NCI-H446 (cell line): Measurements from ENCODE around the gene DGKI.

Experiments used
- DNase-seq, 2 experiments: peaks; one replicate each; lab custom pipeline; 2025; lab: John Stamatoyannopoulos, UW

DGKI gene

DNA sequence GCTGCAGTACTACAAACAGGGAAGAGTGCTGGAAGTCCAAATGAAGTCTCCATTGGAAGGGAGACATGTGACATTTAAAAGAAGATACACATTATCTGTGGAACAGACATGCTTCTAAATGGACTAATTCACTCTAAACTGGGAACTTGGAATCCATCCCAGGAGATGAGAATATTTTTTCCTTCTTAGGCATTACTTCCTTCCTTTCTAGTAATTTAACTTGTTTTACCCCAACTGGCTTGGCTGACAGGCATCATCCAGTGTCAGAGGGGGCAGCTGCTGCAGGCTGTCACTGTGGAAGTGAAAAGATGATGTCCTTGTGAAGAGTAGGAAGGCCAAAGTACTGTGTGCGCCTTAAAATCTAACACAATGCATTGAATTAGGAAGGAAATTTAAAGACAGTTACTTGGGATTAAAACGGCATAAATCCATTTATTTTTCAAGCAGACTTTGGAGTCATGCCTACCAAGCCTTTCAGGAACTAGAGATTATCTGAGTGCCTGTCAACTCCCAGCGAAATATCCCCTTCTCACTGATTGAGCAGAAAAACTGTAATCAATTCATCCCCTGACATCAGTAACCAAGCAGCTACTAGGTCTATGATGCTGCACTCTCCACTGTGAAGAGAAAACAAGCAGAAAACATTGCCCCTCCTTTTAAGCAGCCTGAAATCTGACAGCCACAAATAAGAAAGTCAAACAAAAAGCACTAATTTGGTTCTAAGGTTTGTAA lies 161.2 kb downstream of the DGKI start:
- DNase-seq = no peak

DNA sequence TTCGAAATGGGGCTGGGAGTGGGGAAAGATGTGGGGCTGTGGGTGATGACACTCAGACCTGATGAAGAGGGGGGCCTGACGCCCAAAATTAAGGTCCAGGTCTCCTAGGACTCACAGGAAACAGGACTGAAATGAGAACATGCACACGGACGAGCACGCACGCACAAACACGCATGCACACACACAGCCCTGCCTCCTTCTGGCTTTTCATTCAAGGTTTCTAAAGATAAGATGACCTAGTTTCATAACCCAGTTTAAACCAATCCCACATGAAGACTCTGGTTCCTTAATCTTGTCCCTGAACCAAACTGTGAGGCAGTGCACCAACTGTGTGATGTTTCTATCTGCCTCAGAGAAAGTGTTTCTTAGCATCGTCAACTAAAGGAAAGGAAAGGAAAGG lies 162.0 kb downstream of the DGKI start:
- no peak for DNase-seq

DNA sequence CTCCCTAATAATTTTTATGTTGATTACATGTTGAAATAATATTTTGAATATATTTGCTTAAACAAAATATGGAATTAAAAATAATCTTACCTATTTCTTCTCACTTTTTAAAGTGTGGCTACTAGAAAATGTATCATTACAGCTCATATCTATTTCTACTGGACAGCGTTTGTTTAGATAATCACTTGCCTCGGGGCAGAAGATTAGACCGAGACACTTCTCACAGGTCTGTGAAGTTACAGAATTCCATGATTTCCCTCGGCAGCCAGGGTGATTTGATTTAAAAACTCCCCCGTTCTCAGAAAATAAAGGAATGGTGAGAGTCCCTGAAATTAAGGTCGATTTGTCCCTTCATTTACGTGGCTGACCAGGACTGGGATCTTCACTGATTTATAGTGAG lies 162.5 kb downstream of the DGKI start:
- DNase-seq = no peak

DNA sequence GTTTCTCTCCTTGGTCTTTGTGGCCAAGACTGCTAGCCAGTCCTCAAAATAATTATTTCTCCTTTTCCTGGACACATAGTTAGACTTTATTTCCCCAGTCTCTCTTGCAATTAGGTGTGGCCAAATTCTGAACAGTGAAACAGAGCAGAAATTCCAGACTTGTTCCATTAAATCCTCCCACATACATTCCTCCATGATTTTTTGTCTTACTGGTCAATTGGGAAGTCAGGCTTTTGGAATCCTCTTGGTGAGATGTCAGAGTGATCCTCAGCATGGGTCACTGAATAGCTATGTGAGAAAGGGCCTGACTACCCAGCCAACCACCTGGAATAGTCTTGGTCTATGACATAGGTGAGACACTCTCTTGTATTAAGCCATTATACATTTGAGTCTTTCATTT lies 164.2 kb downstream of the DGKI start:
- DNase-seq = no peak

DNA sequence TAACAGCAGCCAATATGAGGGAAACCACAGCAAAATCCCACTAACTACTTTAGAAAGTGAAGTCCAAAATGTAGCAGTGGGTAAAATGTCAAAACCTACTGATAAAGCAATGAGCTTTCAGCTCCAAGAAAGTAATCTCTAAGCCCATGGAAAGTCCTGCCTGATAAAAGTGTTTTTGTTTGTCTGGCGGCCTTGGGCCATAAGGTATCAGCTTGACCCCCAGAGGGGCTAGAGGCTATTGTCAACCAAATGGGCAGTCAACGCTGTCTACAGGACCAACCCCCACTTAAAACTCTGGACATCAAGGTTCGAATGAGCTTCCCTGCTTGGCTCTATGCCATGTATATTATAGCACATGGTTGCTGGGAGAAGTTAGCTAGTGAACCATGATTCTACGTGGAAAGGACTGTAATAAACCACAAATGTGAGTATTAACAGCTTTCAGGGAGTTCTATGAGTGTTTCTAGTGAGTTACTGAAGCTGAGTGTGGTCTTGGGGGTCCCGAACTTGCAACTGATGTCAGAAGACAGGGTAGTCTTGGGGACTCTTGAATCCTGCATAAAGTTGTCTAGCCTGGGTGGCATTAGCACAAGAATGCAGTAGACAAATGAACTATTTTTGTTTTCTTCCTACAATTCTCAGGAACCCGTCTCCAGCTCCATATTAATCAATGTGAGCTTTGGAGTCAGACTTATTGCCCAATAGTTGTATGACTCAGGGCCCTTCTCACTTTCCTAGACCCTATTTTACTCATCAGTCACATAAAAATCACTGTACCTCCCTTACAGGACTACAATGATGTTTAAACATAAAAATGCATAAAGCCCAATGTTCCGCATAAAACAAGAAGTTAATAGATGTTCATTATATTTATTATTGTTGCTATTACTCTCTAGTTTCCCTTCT lies 164.9 kb downstream of the DGKI start:
- no peak for DNase-seq

DNA sequence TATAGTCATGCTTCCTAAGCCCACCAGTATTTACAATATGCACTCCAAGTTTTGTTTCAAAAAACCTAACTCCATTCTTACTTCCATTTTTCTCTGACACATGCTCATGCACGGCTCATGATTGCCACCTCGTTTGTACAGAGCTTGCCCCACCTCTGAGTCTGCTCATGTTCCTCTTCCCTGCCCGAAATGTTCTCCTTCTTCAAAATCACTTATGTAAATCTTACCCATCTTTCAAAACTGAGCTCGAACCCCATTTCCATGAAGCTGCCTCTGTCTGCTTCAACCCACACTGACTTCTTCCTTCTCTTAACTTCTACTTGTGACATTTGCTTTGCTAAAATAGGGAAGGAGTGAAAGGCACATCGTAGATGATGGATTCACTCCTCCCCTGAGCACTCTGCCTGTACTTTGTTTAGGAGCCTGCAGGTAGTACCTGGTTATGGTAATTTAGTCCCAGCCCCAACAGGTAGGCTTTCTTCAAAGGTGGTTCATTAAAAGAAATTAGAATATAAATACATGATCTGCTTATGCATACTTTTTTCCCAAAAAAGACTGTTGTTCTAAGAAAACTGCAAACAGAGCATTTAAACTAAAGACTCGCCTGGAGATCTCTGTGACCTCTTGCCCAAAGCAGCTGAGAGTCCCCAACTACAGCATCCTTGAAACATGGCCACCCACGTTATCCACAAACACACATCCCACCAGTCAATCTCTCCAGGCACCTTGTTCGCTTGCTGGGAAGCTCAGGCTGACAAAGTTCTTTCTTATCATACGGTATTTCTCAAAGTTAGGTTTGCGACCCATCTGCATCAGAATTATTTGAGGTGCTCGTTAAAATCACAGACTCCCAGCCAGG lies 172.0 kb downstream of the DGKI start:
- no peak for DNase-seq

DNA sequence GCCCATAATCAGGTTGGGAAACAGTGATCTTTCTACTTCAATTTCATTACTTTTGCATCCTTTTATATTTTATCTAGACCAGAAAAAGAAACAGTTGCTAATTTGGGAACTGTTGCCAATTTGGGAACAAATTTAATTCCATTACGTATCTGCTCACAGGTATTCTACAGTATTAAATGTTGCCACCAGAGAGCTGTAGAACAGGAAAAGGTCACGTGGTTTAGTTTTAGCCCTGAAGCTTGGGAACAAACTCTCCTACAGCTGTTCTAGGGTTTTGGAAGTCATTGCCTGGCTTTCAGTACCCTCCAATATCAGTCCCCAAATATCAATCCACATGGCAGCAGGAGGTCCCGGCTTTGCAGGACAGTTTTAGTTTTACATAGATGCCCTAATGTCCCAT lies 172.7 kb downstream of the DGKI start:
- no peak for DNase-seq

DNA sequence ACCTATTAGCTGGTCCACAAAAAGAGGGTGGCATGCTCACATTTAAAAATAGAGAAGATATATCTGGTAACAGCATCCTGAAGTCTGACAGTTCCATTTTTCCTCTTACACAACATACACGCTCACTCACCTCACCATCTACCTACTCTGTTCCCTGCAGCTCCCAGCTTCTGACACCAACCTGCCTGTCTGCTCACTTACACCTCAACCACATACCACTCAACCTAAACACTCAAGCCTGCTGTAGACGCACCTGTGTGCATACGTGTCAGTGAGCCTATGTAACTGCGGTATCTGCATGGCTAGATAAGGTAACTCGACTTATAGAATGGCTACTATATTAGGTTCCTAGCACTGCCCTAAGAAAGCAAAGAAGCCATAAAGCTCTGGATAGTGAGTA lies 174.9 kb downstream of the DGKI start:
- no peak for DNase-seq

DNA sequence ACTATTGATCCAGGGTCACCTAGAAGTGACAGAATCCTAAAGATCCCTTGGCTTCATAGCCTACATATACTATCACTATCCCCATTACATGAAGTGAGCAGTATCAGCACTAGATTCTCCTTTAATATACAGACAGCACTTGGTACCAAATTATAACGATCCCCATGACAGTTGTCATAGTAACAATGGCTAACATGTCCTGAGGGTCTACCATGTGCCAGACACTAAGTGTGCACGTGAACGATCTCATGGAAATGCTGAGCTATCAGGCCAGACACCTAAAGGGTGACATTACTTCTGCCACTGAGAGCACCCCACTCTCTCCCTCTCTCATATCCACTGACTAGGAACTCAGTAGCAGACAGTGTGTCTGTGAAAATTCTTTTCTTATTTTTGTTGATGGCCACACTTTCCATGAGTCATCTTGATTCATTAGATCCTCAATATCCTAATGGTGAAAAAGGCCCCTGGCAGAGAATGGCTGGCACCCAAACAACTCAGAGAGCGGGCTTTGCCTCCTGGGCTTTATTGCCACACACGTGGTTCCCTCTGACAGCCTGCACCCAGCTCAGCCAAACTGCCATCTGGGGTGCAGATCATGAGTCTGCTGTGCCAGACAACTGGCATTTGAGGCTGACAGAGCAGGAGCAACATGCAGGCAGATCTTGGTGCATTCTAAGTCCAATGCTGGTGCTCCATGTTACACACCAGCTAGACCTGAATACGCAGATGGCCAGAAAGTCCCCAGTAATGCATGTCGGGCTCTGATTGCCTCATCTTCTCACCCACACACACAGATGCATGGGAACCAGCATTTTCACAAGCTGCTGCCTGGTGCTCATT lies 176.3 kb downstream of the DGKI start:
- no peak for DNase-seq

DNA sequence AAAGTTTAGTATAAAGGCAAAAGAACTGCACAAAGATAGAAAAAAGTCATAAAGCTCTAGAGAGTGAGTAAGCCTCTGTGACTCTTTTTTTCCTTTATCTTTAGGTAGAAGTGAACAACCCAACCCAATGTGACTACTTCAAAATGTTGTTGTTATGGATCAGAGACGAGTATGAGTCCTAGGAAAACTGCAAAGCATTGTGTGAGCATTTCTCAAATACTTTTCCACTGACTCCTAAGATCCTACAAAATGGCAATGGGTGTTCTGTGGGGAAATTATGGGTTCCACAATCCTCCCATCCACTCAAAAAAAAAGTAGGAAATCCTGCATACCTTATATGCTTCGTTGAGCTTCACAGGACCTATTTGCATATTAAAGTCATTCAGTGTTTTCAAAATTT lies 177.1 kb downstream of the DGKI start:
- DNase-seq = no peak

DNA sequence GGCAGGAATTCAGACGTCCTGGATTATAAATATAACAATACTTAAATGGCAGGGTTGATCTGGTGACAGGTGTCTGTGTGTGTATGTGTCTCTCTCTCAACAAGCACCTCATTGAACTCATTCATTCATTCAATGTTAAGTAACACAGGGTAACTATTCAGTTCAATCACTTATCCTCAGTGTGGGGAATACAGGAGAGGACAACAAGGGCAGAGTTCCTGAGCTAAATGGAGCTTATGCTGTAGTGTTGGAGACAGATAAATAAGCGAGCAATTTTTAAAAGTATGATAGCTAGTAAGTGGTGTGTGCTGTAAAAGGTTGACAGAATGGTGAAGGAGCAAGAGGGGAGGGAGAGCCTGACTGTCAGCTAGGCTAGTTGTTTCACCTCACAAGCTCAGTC lies 178.4 kb downstream of the DGKI start:
- no peak for DNase-seq

DNA sequence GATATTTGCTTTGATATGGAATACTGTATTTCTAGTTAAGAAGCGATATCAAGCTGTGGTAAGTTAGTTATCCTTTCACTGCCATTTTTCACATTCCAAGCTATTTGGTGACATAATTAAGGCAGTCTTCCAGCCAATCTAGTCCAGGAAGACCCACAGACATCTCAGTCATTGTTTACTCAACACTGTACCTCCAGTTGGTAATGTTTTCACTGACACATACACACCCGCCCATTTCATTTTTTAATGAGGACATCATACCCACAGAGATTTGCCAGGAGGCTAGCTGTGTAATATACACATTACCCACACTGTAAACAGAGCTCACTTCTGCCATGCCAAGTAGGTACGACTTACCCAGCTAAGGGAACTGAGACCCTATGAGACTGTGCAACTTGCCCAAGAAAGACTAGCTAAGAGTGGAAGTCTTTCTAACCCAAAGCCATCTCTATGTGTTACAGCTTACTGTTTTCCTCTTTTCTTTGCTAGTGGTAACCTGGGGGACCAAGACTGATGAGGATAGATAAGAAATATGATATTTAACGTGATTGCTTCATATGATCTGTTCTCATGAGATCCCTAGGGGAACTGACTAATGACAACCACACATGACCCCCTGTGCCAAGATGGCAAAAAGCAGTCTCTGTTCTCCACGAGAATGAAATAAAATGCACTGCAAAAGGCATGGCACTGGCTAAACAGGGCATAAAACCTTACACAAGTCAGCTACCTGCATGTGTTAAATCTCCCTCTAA lies 179.0 kb downstream of the DGKI start:
- no peak for DNase-seq

DNA sequence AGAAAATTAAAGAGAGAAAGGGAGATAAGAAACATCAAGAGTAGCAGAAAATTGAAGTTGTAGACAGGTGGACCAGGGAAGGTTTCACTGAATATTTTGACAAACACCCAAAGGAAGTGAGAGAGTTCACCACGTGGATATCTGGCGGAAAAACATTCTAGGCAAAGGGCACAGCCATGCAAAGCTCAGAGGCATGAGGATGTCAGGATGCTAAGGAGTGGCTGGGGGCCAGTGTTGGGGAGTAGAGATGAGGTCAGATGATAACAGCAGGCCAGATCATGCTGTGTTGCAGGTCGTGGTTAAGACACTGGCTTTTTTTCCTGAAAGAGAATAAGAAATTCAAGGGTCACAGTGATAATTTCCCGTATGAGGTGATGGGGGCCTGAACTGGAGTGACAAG lies 181.9 kb downstream of the DGKI start:
- no peak for DNase-seq

DNA sequence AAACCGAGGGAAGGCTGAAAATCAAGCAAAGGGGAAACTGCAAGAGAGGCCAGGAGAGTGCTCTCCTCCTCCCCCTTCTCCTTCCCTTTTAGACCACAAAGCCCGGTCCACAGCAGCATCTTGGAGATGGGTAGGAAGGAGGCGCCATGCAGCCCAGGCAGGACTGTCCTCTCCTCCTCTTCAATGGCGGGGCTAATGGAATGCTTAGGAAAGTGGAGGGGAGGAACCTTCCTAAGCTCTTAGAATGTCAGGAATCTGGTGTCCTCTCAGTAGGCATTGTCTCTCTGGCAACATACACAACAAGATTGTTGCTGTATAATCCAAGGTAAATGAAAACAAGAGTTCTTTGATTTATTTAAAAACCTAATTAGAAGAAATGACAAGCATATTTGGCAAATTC lies 185.1 kb downstream of the DGKI start:
- no peak for DNase-seq

DNA sequence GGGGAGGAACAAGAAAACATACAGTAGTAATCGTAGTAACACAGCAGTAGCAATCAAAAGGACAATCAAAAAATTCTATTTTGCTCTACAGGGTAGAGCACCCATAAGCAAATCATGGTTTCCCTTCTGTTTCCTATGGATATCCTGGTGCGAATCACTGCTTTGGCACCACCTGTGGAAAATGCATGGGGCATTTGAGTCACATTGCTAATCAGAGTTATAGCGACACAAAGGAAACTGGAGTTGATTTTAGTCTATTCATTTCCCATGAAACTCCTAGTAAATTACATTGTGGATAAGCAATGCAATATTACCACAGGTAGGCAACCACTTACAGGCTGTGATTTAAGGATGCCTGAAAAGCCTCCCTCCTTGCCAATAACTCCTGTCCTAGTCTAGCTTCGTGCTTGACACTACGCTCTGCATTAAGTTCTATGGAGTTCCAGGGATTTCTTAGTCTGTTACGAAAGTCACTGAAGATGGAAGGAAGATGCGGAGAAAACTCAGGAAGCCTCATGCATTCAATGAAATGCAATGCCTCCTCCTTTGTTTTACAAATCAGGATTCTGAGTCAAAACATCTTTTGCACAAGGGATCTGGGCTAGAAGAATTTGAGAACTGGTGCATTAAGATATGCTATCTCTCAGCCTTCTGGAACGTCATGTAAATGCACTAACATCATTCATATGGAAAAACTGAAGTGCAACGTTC lies 188.4 kb downstream of the DGKI start:
- DNase-seq = no peak

DNA sequence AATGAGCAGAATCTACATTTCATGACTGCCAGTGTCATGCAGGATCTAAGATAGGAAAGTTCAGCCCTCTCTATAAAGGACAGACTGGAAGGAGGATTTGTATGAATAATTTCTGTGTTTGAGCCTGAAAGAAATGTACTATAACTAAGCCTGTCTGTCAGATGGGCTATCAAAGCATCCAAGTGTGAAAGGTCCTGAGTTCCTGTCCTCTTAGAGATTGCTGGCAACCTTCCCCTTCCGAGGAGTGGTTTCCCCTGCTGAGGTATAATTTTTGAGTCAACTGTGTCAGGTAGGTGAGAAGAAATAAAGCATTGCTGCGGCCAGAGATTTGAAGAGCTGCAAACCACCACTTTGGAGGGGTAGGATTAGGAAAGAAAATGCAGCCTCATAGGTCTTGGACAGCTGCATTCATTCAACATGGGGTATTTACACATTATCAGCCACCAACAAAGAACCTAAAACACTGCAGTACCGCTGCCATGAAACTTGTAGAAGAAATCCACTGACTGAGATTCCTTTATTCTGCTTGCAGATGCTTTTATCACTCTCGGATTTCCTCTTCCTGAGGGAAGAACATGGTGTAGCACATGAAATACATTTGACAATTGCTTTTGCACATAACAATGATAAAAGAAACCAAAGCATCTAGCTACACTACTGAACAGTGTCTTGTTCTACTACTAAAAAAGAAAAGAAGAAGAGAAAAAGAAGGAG lies 189.1 kb downstream of the DGKI start:
- DNase-seq = no peak

DNA sequence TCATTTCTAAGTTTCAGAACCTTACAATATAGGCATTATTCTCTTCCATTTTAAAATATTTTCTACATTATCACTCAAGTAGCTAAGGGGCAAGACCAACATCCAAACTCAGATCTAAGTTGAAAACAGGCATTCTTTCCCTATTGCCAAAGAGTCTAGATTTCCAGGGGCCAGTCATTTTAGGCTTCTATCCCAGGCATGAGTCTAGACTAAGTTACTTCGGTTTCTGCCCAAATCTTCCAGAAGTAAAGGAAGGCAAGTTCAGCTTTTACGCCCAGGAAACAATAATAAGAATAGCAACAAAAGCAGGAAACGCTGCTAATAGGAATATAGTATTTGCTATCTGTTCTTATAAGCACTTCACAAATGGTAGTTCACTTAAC lies 189.9 kb downstream of the DGKI start:
- no peak for DNase-seq

DNA sequence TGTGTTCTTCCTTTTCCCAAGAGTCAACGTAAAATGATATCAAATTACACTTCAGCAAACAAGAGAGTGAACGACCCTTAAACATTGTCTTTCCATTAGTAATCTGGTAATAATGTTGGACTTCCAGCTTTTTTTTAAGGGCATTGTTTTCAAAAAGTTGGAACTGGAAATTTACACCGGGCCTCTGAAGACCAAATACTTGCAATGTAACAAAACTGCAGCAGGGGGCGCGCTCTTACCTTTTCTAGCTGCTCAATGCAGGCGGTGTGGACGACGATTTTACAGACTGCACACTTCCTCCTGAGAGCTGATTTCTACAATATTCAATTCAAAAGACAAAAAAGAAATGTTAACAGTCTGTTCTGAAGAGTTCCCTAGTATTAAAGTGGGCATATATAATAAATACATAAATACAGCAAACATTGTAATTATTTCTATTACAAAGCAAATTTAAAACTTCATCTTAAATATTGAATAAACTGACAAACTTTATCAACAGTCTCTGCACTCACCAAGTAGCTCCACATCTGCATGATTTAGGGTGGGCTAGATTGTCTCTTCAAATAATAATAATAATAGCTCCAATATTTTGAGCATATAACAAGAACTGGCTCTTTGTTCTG lies 190.4 kb downstream of the DGKI start:
- DNase-seq = peak; percentile 40 to 66

DNA sequence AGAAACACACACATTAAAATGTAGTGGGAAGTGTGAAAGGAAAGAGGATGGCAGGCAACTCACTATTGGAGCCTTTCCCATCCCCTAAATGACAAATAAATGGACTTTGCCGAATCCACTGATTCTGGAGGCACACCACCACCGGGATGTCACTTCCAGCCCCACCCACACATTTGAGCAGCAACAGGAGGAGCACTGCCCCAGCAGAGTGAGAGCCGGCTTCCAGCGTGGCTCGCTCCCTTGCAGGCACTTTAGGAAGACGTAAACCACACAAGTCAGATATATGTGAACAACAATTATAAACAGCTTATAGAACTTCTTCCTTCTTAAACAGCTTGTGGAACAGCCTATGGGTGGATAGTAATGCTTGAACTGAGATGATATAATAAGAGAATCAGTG lies 191.0 kb downstream of the DGKI start:
- no peak for DNase-seq
